GM12864 (cell line): ENCODE results near the gene SGCA.

Experiments used
- DNase-seq: peaks from one replicate; pipeline ENCODE4 v3.0.0-alpha.2; 2011; ENCODE audit warnings: low read depth
- H3K4me3 ChIP-seq: 2 replicates; pipeline ENCODE4 v1.5.1; 2011; ENCODE audit warnings: mild to moderate bottlenecking, low read depth, low read length, control low read depth
- CTCF ChIP-seq: IDR thresholded peaks from 2 replicates; pipeline ENCODE4 v1.5.1; 2011; ENCODE audit warnings: low read depth, mild to moderate bottlenecking, moderate library complexity, low read length, control low read depth, inconsistent platforms; ENCODE audit errors: missing control alignments

SGCA gene

GRCh38 chr17:50194140-50194933, 28.5 kb downstream of the SGCA start:
- no peak overlapping the region for H3K4me3 ChIP-seq
- no peak for DNase-seq
- TF ChIP-seq CTCF: no peak

GRCh38 chr17:50194934-50195865, 29.4 kb downstream of the SGCA start:
- peak; percentile 26 for TF ChIP-seq CTCF
- no peak overlapping the region for H3K4me3 ChIP-seq
- DNase-seq: no peak

- TF ChIP-seq CTCF: no peak
- no peak overlapping the region for H3K4me3 ChIP-seq
- DNase-seq: no peak
These were observed 30.2 kb downstream of the SGCA start for GRCh38 chr17:50196036-50196435.

- no peak for TF ChIP-seq CTCF
- DNase-seq: no peak
- no peak overlapping the region for H3K4me3 ChIP-seq
These were observed 31.0 kb downstream of the SGCA start for GRCh38 chr17:50196826-50197225.

- DNase-seq: no peak
- TF ChIP-seq CTCF: peak; percentile 71
- no peak overlapping the region for H3K4me3 ChIP-seq
These were observed 32.3 kb downstream of the SGCA start for GRCh38 chr17:50198026-50198669.

- peak overlapping the region; percentile 45 for H3K4me3 ChIP-seq
- TF ChIP-seq CTCF: no peak
- no peak for DNase-seq
These were observed 33.5 kb downstream of the SGCA start for GRCh38 chr17:50199211-50199802.
